HL-60 (cell line): ENCODE results near the gene VPS37D.
A peak's percentile ranks its signal among the peaks of the same experiment; 100 is the strongest.

Experiments used
- DNase-seq, 2 experiments: peaks; one replicate each; pipeline ENCODE4 v3.0.0-alpha.2; 2010 to 2020; ENCODE audit warnings: low read depth in 1 of 2, low spot score in 1 of 2
- H3K27ac ChIP-seq: fragments of 250-450 bp; sonication (Bioruptor Pico); replicated peaks from 2 replicates; pipeline ENCODE4 v1.5.1; 2020; ENCODE audit warnings: mild to moderate bottlenecking, moderate library complexity
- H3K27me3 ChIP-seq: fragments of 250-450 bp; sonication (Bioruptor Pico); 2 replicates; pipeline ENCODE4 v1.5.1; 2021; ENCODE audit warnings: mild to moderate bottlenecking, moderate library complexity; ENCODE audit not compliant: insufficient read depth, poor library complexity, severe bottlenecking
- H3K4me3 ChIP-seq: replicated peaks from 2 replicates; pipeline ENCODE4 v1.5.1; 2011; ENCODE audit warnings: mild to moderate bottlenecking, control low read depth, low read length; ENCODE audit not compliant: insufficient read depth
- GABPA ChIP-seq: IDR thresholded peaks from 2 replicates; pipeline ENCODE4 v1.6.1; 2012; ENCODE audit warnings: low read depth
- POLR2AphosphoS5 ChIP-seq: IDR thresholded peaks from 2 replicates; pipeline ENCODE4 v1.6.1; 2012; ENCODE audit warnings: low read depth
- REST ChIP-seq: IDR thresholded peaks from 2 replicates; pipeline ENCODE4 v1.6.1; 2012; ENCODE audit warnings: low read depth; ENCODE audit not compliant: insufficient replicate concordance
- SPI1 ChIP-seq: IDR thresholded peaks from 2 replicates; pipeline ENCODE4 v1.6.1; 2012; ENCODE audit warnings: low read depth, mild to moderate bottlenecking, borderline replicate concordance
- TF ChIP-seq, protein P1 (sequence below): IDR thresholded peaks from one replicate; pipeline ENCODE4 v1.5.1; 2011; ENCODE audit warnings: low read length, control low read depth, inconsistent platforms; ENCODE audit not compliant: insufficient read depth

VPS37D gene

GRCh38 chr7:73704640-73705550, 37.3 kb downstream of the VPS37D start:
- H3K27me3 ChIP-seq, result no peaks in the 10 kb centered on the region
- no peak overlapping the region for H3K4me3 ChIP-seq
- DNase-seq, result no peak
- no peak for TF ChIP-seq POLR2AphosphoS5
- no peak for TF ChIP-seq GABPA
- H3K27ac ChIP-seq, result no peak overlapping the region

GRCh38 chr7:73705551-73705920, 37.9 kb downstream of the VPS37D start:
- Histone ChIP-seq H3K27me3 (no peaks in the 10 kb centered on the region), H3K27ac (no peak overlapping the region), H3K4me3 (no peak overlapping the region)
- no peak for DNase-seq
- no peak for TF ChIP-seq POLR2AphosphoS5

GRCh38 chr7:73706126-73707044, 38.8 kb downstream of the VPS37D start:
- Histone ChIP-seq H3K27ac (no peak overlapping the region), H3K4me3 (no peak overlapping the region), H3K27me3 (no peaks in the 10 kb centered on the region)
- TF ChIP-seq POLR2AphosphoS5, result no peak
- TF ChIP-seq, protein P1, sequence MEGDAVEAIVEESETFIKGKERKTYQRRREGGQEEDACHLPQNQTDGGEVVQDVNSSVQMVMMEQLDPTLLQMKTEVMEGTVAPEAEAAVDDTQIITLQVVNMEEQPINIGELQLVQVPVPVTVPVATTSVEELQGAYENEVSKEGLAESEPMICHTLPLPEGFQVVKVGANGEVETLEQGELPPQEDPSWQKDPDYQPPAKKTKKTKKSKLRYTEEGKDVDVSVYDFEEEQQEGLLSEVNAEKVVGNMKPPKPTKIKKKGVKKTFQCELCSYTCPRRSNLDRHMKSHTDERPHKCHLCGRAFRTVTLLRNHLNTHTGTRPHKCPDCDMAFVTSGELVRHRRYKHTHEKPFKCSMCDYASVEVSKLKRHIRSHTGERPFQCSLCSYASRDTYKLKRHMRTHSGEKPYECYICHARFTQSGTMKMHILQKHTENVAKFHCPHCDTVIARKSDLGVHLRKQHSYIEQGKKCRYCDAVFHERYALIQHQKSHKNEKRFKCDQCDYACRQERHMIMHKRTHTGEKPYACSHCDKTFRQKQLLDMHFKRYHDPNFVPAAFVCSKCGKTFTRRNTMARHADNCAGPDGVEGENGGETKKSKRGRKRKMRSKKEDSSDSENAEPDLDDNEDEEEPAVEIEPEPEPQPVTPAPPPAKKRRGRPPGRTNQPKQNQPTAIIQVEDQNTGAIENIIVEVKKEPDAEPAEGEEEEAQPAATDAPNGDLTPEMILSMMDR, result no peak
- TF ChIP-seq SPI1, result no peak
- no peak for TF ChIP-seq REST
- DNase-seq, result peak in 1 of 2 experiments; percentile 22

DNA sequence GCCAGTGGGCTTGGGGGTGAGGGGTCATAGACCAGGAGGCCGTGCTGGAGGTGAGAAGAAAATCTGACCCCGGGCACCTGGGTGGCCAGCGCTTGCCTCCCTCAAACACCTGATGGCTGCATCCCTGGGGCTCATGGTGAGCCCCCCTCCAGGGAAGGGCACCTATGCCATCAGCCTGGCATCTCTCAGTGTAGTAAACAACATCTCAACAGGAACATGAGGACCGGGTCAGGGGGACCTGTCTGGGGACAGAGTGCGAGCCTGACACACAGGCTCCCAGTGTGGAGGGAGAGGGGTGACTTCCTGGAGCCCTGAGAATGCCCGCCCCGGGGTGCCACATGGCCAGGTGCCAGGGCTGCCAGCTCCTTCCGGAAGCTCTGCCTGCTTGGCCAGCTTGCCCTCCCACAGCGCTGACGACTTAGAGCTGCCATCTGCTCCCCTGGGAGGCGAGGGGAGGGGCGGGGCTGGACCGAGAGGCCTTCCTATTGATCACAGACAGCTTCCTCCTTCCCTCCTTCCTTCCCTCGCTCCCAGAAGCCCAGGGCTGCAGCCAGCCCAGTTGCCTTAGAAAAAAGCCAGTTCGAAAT, 39.5 kb downstream of the VPS37D start:
- Histone ChIP-seq H3K27ac (no peak overlapping the region), H3K4me3 (no peak overlapping the region), H3K27me3 (no peaks in the 10 kb centered on the region)
- peak; percentile 75 to 80 for DNase-seq
- TF ChIP-seq SPI1, result no peak
- TF ChIP-seq POLR2AphosphoS5, result no peak
- 0 out of 2 replicates have a peak, but pooled peaks have one; percentile 11 for TF ChIP-seq GABPA
- TF ChIP-seq, protein P1, result no peak

DNA sequence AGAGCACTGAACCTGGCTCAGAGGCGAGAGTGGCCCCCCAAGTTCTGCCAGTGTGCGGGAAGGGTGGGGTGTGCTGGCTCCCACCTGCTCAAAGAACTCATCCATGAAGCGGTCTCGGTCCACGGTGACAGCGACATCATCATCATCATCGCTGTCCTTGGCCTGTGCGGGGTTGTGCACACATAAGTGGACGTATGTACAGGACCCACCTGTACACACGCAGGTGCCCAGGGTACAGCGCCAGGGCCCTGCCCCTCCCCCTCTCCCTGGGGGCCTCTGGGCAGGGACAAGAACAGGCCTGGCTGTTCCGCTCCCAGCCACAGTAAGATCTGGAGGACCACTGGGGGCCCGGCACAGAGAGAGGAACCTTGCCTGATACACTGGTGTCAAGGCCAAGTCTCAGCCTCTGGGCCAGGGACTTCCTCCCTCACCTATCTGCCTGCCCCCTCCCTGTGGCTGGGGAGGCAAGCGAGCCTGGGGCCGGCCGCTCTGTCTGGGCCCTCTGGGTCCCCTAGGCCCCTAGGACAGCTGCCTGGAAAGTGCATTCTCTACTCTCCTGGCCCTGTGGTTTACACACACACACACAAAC, 41.4 kb downstream of the VPS37D start:
- no peak overlapping the region for H3K4me3 ChIP-seq
- no peak overlapping the region for H3K27ac ChIP-seq
- H3K27me3 ChIP-seq, result peaks cover 2% of the 10 kb centered on the region
- DNase-seq, result no peak
- TF ChIP-seq, protein P1, result no peak
- TF ChIP-seq GABPA (no peak), SPI1 (no peak), REST (no peak), POLR2AphosphoS5 (no peak)
